ENCODE results near the gene IL22RA1. TPM values are rescaled to one million over a fixed set of nuclear protein-coding genes. Genes with fewer than 3 reads are reported as not detected.

IL22RA1 gene
- total RNA-seq, 2 experiments from 2014 or later = not detected

DNA sequence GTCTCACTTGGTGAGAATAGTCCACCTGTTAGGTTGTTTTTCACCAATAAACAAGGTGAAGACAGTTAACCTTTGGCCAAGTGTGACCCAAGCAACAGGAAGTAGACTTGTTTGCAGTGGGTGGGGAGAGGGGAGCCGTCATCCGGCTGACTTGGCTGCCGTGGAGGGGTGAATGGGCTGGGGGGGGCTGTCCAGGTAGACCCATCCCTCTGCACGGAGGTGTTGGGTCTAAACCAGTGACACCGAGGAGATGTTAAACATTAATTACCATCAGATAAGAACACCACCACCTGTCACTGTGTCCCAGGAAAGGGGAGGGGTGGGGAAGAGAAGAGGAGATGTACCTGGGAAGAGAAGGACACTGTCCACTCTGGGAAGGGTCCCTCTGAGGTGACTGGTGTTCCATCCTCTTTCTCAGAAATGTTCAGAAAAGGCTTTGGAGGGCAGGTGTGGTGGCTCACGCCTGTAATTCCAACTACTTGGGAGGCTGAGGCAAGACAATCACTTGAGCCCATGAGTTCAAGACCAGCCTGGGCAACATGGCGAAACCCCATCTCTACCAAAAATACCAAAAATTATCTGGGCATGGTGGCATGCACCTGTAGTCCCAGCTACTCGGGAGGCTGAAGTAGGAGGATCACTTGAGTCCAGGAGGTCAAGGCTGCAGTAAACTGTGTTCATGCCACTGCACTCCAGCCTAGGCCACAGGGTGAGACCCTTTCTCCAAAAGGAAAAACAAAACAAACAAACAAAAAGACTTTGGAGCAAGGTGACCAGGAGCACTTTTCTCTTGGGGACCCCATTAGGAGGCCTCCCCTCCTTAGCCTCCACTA is 24.3 kb downstream of the IL22RA1 start:
- Histone ChIP-seq H4K20me1 (ENCODE audit: insufficient read depth, low read length) (no peaks in the 10 kb centered on the region), H3K4me2 (ENCODE audit: low read length) (no peak overlapping the region), H3K79me2 (ENCODE audit: insufficient read depth, low read depth, low read length) (no peaks in the 10 kb centered on the region), H3K4me3 (ENCODE audit: low read depth, low read length, poor library complexity, severe bottlenecking) (no peak overlapping the region), H3K4me1 (ENCODE audit: insufficient read depth, low read length, poor library complexity, severe bottlenecking) (no peaks in the 10 kb centered on the region), H3K27ac (ENCODE audit: low read depth, low read length, poor library complexity, severe bottlenecking) (no peak overlapping the region), H2AFZ (ENCODE audit: low read length) (no peak overlapping the region), H3K9me3 (ENCODE audit: low read length) (no peaks in the 10 kb centered on the region), H3K9me2 (ENCODE audit: insufficient read depth, low read length) (no peaks in the 10 kb centered on the region), H3K36me3 (ENCODE audit: insufficient read depth, low read length) (no peaks in the 10 kb centered on the region)
- ChIA-PET CTCF (ENCODE audit: unreplicated experiment) (no interaction called here), POLR2A (no interaction called here)
- peak; percentile 11 for DNase-seq (ENCODE audit: low spot score)
- intact Hi-C loops (cut with micrococcal nuclease; ENCODE audit: unreplicated experiment) = no loop called here
- TF ChIP-seq EZH2phosphoT487 (IDR thresholded peaks at IDR 0.05; ENCODE audit: borderline replicate concordance, low read depth, low read length) = no peak
- TF ChIP-seq, protein P1, sequence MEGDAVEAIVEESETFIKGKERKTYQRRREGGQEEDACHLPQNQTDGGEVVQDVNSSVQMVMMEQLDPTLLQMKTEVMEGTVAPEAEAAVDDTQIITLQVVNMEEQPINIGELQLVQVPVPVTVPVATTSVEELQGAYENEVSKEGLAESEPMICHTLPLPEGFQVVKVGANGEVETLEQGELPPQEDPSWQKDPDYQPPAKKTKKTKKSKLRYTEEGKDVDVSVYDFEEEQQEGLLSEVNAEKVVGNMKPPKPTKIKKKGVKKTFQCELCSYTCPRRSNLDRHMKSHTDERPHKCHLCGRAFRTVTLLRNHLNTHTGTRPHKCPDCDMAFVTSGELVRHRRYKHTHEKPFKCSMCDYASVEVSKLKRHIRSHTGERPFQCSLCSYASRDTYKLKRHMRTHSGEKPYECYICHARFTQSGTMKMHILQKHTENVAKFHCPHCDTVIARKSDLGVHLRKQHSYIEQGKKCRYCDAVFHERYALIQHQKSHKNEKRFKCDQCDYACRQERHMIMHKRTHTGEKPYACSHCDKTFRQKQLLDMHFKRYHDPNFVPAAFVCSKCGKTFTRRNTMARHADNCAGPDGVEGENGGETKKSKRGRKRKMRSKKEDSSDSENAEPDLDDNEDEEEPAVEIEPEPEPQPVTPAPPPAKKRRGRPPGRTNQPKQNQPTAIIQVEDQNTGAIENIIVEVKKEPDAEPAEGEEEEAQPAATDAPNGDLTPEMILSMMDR (conservative IDR thresholded peaks at IDR 0.05; ENCODE audit: low read length) = no peak
- no TSS peak for BruUV-seq (replicated peaks)

DNA sequence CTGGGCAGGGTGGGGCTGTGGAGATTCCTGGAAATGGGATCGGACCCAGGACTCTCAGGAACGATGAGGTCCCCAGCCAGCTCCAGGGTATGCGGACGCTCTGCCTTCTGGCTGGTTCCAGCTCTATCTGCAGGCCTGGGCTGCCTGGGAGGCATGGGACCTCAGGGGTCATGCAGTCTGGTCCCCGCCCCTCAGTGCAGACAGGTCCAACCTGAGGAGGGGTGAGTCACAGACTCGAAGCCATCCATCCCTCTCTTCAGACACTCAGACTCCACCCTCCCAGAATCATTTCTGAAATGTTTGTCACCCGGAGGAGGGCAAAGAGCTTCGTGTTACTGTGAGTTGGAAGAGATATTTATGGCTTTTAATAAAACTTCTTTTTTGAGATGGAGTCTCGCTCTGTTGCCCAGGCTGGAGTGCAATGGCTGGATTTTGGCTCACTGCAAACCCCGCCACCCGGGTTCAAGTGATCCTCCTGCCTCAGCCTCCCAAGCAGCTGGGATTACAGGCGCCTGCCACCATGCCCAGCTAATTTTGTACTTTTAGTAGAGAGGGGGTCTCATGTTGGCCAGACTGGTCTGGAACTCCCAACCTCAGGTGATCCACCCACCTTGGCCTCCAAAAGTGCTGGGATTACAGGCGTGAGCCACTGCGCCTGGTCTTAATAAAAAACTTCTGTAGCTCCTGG is 25.1 kb downstream of the IL22RA1 start:
- POLR2A ChIA-PET = no interaction called here

More for the DNA sequence above, 25.1 kb downstream of the IL22RA1 start:
- no peaks in the 10 kb centered on the region for H3K9me3 ChIP-seq (ENCODE audit: low read length)
- H3K79me2 ChIP-seq (ENCODE audit: insufficient read depth, low read depth, low read length) = no peaks in the 10 kb centered on the region
- intact Hi-C loops (cut with micrococcal nuclease; ENCODE audit: unreplicated experiment) = no loop called here
- H3K36me3 ChIP-seq (ENCODE audit: insufficient read depth, low read length) = no peaks in the 10 kb centered on the region
- no peak for DNase-seq (ENCODE audit: low spot score)
- CTCF ChIA-PET (ENCODE audit: unreplicated experiment) = no interaction called here
- no peaks in the 10 kb centered on the region for H3K4me1 ChIP-seq (ENCODE audit: insufficient read depth, low read length, poor library complexity, severe bottlenecking)
- H3K9me2 ChIP-seq (ENCODE audit: insufficient read depth, low read length) = no peaks in the 10 kb centered on the region
- BruUV-seq (replicated peaks) = no TSS peak
- TF ChIP-seq, protein P1 (conservative IDR thresholded peaks at IDR 0.05; ENCODE audit: low read length) = no peak
- no peak for TF ChIP-seq EZH2phosphoT487 (IDR thresholded peaks at IDR 0.05; ENCODE audit: borderline replicate concordance, low read depth, low read length)
- no peak overlapping the region for H3K27ac ChIP-seq (ENCODE audit: low read depth, low read length, poor library complexity, severe bottlenecking)
- H2AFZ ChIP-seq (ENCODE audit: low read length) = no peak overlapping the region
- no peaks in the 10 kb centered on the region for H4K20me1 ChIP-seq (ENCODE audit: insufficient read depth, low read length)
- H3K4me3 ChIP-seq (ENCODE audit: low read depth, low read length, poor library complexity, severe bottlenecking) = no peak overlapping the region
- no peak overlapping the region for H3K4me2 ChIP-seq (ENCODE audit: low read length)
